GM23338 (cell line): Measurements from ENCODE around the gene CETN1.

Experiments
- CTCF ChIP-seq, 2 experiments: fragments of 200-600 bp in 1 of 2; sonication (generic) in 1 of 2; conservative IDR thresholded peaks; 2 replicates each; pipeline versions ENCODE4 v1.5.1 to v1.6.1; 2016 to 2017; ENCODE audit warnings: antibody characterized with exemption in 2 of 2, low read depth in 2 of 2, mild to moderate bottlenecking in 2 of 2, moderate library complexity in 1 of 2
- EZH2phosphoT487 ChIP-seq: fragments of 200-600 bp; sonication (generic); IDR thresholded peaks from one replicate; pipeline ENCODE4 v1.8.1; 2018; ENCODE audit warnings: antibody characterized with exemption; ENCODE audit not compliant: unreplicated experiment
- JUNB ChIP-seq: IDR thresholded peaks from one replicate; pipeline ENCODE4 v1.6.1; 2016; ENCODE audit warnings: antibody characterized with exemption; ENCODE audit not compliant: unreplicated experiment
- POLR2AphosphoS5 ChIP-seq: IDR thresholded peaks from 2 replicates; pipeline ENCODE4 v1.6.1; 2016; ENCODE audit warnings: antibody characterized with exemption, low read depth

GRCh38 chr18:607930-608329 lies 27.8 kb downstream of the CETN1 start:
- TF ChIP-seq CTCF (conservative IDR thresholded peaks at IDR 0.05; ENCODE audit: low read depth in 2 of 2) (no peak), POLR2AphosphoS5 (no peak), EZH2phosphoT487 (no peak), JUNB (no peak)
